PC-3 (cell line): ENCODE results near the gene GLRX.

Experiments
- EZH2 ChIP-seq: fragments of 300-600 bp; sonication (generic); IDR thresholded peaks from one replicate; pipeline ENCODE4 v1.6.1; 2017; ENCODE audit warnings: antibody characterized with exemption, mild to moderate bottlenecking, low read length; ENCODE audit not compliant: unreplicated experiment
- EZH2phosphoT487 ChIP-seq: fragments of 300-600 bp; sonication (generic); IDR thresholded peaks from 2 replicates; pipeline ENCODE4 v1.6.1; 2018; ENCODE audit warnings: mild to moderate bottlenecking, antibody characterized with exemption, low read length, borderline replicate concordance
- TF ChIP-seq, protein P1 (sequence below): fragments of 300-600 bp; sonication (generic); conservative IDR thresholded peaks from 2 replicates; pipeline ENCODE4 v1.5.1; 2017; ENCODE audit warnings: antibody characterized with exemption, low read depth, mild to moderate bottlenecking, low read length

DNA sequence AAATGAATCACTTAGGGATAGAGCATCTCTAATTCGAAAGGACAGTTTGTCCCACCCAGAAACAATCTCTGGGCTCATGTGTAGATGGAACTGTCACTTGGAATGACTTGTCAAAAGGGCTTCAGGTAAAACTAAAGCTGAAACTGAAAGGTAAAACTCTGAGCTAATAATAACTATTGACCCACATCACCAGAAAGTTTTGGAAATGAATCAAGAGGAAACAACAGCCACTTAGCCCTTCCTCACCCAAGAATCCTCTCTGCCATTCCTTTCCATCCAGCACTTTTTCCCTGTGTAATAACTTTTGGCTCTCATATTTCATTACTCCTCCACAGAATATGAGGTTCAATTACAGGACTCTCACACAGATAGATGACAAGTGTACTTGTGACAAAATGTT, 14.0 kb upstream of the GLRX start:
- TF ChIP-seq, protein P1, sequence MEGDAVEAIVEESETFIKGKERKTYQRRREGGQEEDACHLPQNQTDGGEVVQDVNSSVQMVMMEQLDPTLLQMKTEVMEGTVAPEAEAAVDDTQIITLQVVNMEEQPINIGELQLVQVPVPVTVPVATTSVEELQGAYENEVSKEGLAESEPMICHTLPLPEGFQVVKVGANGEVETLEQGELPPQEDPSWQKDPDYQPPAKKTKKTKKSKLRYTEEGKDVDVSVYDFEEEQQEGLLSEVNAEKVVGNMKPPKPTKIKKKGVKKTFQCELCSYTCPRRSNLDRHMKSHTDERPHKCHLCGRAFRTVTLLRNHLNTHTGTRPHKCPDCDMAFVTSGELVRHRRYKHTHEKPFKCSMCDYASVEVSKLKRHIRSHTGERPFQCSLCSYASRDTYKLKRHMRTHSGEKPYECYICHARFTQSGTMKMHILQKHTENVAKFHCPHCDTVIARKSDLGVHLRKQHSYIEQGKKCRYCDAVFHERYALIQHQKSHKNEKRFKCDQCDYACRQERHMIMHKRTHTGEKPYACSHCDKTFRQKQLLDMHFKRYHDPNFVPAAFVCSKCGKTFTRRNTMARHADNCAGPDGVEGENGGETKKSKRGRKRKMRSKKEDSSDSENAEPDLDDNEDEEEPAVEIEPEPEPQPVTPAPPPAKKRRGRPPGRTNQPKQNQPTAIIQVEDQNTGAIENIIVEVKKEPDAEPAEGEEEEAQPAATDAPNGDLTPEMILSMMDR, result no peak
- TF ChIP-seq EZH2phosphoT487 (no peak), EZH2 (no peak)
